A172 (cell line): ENCODE results near the gene CD164L2. TPM values are rescaled to one million over a fixed set of nuclear protein-coding genes. Genes with fewer than 3 reads are reported as not detected.

Experiments used
- DNase-seq: peaks from one replicate; pipeline ENCODE4 v3.0.0-alpha.2; 2015; ENCODE audit warnings: low spot score
- total RNA-seq: library from RNA; depleted of rRNA; stranded (reverse); fragments of >200 nt; shearing (Covaris generic); gene quantifications from 2 replicates; pipeline ENCODE4 v1.2.3, GENCODE V29; 2014

Gene CD164L2
- total RNA-seq, 1 experiment from 2014 or later = not detected

DNA sequence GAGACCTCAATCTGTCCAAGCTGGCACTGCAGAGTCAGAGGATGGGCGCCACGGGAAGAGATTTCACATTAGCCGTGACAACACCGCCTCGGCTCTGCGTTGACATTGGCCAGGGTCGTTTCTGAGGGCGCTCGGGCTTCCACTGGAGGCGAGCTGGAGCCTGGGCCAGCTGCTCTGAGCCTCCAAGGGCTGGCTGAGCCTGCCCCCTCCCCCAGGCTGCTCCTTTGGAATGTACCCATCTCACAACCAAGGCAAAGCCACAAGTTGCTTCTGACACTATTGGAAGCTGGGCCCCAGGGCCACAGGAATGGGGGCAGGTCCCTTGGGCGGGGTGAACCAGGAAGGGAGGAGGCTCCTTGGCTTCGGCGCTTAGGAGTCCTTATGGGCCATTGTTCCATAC lies 21.9 kb upstream of the CD164L2 start:
- DNase-seq = no peak

DNA sequence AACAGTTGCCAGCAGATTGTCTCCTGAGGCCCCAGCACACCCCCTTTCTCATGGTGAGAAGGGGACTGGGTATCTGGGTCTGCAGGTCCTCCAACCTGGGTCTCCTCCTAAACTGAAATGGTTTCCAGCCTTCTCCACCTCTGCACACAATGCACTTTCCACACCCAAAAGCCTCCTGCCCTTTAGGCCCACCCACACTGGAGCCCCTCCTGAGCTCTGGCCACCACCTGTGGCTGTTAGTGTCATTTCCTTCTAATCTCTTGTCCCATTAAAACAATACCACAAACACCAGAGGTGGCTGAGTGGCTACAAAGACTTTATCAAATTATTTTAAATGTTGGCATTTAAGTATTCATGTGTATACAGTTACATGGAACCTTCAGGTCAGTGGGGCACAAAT lies 20.8 kb upstream of the CD164L2 start:
- no peak for DNase-seq

DNA sequence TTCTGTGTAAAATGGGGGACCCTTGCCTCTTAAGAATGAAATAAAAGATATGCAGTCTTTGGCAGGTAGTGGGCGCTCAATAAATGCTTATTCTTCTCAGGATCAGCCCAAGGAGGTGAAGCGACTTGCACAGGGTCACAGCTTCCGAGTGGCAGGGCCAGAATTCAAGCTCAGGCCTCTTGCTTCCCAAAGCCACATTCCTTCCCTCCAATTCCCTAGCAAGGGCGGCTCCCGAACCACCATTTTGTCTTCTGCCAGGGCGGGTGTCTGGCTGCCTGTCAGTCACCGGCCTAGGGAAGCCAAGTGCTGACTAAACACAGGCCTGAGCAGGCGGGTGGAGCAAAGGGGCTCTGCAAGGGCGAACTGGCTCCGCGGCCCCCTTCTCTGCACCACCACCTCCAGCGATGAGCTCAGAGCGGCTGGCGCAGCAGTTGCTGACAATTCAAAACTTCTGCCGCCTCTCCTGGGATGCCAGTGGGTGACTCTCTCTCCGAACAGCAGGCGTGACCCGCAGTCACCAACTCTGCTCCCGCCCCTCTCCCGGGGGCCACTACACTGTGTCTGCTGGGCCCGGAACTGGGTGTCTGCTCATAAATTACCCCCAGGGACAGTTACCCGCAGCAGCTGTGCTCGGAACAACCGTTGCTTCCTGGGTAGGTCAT lies 20.1 kb upstream of the CD164L2 start:
- no peak for DNase-seq

- DNase-seq = peak; percentile 45
Observed at GRCh38 chr1:27402349-27402754, 19.2 kb upstream of the CD164L2 start.

GRCh38 chr1:27400963-27401341 lies 17.8 kb upstream of the CD164L2 start:
- DNase-seq = no peak

DNA sequence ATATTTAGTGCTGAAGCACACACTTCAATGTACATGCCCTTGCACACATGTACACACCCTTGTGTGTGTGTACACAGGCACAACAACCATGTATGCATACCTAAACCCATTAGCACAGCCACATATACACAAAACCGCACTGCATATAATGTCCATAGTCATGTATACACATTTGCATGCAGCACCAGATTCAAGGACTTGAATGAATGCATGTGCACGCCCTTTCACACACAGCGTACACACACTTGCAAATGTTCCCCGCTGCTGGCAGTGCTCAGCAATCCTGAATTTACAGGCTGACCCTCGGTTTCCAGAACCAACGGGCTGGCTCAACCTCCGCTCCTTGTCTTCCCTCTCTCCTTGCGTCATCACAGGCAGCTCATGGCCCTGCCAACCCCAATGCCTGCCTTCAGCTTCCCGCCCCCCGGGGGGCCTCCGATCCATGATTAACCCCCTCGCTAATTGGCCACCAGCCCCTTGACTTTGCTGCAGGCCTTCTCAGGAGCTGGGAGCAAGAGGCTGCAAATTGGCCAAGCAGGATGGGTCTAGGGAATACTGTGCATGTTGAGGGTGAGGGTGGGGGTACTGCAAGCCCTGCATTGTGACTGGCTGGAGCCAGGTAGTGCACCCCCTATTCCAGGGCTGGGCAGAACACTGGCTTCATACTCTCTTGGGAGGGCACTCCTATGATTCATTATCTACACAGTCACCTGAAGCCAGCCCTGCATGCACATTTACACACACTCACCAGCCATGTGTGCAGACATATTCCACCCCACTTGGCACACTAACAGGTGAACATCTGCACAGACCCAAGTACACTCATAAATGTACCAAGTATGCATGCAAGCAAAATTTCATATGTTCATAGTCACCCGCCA lies 17.2 kb upstream of the CD164L2 start:
- DNase-seq = no peak

DNA sequence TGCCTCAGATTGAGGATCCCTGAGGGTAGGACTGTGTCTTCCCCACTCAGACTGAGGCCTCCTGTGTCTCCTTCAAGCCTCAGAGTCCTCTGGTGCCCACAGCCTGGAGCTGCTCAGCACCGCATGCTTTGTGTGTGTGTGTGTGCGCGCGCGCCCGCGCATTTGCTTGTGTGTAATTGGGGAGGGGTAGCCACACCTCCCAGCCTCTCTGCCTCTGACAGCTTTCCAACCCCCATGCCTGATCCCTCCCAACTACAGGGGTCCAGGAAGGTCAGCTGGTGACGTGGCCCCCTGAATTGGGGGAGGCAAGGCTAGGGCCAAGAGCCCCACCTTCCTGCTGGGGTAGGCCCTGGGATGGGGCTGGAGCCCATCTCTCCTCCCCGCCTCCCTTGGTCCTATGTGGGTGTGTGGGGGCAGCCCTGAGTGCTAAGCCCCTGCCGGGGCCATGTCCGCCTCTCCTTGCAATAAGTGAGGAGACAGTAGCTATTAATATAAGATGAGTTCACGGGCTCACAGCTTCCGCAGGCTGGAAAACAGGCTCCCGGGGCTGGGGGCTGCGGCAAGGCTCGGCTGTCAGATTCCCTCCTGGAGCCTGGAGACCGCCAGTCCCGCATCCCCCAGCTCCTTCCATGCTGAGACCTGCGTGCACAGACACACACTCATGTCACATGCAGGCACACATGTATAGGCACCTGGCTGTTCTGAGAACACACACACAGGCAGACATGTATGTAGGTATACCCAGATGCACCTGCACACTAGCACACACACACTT lies 16.3 kb upstream of the CD164L2 start:
- DNase-seq = no peak

DNA sequence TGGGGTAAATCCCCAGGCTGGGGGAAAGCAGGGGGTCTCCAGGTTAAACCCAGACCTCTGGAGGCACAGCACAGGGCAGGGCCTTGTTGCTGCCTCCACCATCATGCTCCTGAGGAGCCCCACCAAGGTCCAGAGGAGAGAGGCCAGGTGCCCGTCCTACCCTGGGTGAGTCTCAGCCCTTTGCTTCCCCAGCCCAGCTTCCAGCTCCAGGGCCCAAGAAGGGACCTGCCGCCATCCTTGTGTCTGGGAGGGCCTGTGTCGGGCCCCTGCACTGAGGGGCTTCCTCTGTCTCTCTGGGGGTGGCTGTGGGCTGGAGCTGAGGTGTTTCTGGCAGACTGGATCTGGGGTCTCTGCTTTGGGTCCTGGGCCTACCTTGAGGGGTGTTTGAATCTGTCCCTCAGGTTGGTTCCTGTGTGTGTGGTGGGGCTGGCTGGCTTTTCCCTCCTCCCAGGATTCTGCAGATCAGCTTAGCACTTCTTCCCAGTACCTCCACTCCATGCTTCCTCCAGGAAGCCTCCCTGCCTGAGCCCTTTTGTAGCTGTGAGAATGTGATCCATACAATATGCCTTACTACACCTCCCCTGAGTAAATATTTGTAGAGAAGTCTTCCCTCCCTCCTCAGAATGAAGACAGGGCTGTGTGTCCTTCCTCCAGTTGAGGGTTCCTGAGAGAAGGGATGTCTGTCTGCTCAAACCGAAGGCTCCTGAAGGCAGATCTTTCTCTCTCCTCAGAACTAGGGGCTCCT lies 15.4 kb upstream of the CD164L2 start:
- DNase-seq = no peak

GRCh38 chr1:27397749-27398148 lies 14.6 kb upstream of the CD164L2 start:
- no peak for DNase-seq

- DNase-seq = no peak
Observed at GRCh38 chr1:27397110-27397509, 14.0 kb upstream of the CD164L2 start.

GRCh38 chr1:27395441-27396195 lies 12.5 kb upstream of the CD164L2 start:
- peak; percentile 22 for DNase-seq

- no peak for DNase-seq
Observed at GRCh38 chr1:27394925-27395324, 11.8 kb upstream of the CD164L2 start.

- DNase-seq = no peak
Observed at GRCh38 chr1:27394282-27394658, 11.1 kb upstream of the CD164L2 start.

- DNase-seq = no peak
Observed at GRCh38 chr1:27393641-27394281, 10.6 kb upstream of the CD164L2 start.

DNA sequence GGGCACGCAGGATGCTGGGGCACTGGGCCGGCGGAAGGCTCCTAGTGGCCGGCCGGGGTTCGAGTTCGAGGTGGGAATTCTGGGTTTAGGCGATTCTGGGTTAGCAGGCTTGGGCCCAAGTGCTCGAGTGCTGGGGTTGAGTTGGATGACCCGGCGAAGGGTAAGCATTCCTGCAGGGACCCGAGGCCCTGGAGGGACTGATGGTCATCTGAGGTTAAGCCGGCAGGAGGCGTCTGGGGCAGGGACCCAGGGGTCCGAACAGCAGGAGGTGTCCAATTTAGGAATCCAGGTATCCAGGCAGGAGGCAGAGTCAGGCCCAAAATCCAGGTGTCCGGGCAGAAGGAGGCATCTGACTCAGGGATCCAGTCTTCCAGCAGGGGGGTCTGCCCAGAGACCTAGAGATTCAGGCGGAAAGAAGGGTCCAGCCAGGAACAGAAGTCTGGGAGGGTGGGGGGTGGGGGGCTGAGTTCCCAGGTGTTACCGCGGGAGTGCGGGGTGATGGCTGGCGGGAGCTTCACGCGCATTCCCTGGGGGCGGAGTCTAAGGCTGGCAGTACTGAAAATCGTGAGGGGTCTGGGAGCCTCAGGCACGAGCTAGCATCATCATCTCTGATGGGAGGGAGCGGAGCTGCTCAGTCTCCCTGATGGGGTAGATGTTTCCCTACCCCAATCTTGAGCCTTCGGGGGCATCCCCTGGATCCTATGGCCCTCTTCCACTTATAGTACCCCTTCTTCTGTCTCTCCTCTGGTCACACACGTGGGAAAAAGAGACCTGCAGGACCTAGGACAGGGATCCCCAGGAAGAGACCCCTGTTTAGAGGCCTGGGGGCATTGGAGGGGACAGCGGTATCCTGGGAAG lies 9.9 kb upstream of the CD164L2 start:
- DNase-seq = no peak

DNA sequence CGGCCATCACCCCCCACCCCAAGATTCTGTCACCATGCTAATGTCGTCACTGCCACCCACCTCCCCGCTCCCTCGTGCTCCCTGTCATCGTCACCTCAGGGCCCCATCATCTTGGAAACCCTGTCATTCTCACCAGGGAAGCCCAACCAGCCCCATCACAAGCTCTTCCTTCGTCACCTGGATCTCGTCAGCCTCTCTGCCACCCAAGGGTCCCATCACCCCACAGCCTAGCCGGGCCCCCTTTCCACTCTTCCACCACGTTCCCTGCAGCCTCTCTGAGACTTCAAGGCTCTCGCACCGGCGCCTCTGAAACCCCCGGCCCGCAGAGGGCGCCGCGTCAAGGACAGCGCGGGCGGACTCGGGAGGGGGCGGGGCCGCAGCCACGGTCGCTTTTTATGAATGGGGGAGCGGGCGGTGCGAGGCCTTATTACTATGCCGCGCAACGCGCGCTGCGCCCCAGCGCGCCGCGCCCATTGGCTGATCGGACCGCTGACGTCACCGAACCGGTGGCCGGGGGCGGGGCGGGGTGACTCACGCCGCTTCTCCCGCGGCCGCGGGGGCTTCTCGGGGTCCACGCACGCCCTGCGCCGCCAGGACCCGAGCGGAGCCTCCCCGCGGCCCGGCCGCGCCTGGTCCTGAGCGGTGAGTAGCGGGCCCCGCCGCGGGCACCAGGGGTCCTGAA lies 9.1 kb upstream of the CD164L2 start, which contains the start of gene GPR3:
TSS of gene GPR3 (plus strand) at position 527 of the 682 bp plus-strand sequence. CDS start 1,177 bp downstream, outside the sequence.
- peak; percentile 66 for DNase-seq

DNA sequence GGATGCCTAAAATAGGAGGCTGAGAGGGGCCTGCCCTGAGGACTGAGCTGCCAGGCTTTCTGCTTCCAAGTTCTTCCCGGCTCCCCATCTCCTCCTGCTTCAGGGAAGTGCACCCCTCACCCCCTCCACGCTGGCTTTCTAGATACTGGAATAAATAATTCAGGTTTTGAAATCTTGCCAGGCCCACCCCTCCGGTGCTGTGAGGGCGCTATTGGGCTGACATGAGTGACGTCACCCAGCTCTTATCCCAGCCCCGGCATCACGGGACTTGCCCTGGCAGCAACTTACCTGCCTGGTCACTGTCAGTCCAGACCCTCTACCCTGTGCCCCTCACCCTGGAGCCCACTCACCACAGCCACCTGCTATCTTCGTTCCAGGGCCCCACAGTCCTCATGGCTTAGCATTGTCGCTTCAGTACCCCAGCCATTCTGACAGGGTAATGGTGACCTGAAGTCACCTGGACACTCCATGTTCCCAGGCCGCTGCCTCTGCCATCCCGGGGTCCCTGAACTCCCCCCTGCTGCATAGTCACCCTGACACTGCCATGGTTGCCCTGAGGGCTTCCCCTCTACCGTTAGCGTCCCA lies 8.5 kb upstream of the CD164L2 start:
- no peak for DNase-seq

GRCh38 chr1:27388337-27389005 lies 5.3 kb upstream of the CD164L2 start:
- DNase-seq = peak; percentile 51
